Hepatocyte (in vitro differentiated cells): Measurements from ENCODE around the gene ZNF597. TPM values are rescaled to one million over a fixed set of nuclear protein-coding genes. Genes with fewer than 3 reads are reported as not detected.
A peak's percentile ranks its signal among the peaks of the same experiment; 100 is the strongest.

Experiments
- DNase-seq: peaks from one replicate; pipeline ENCODE4 v3.0.0-alpha.2; 2016; ENCODE audit warnings: low spot score
- H2AFZ ChIP-seq: fragments of 200-600 bp; sonication (generic); 2 replicates; pipeline ENCODE4 v1.6.0; 2016; ENCODE audit warnings: antibody characterized with exemption, mild to moderate bottlenecking
- H3K27ac ChIP-seq: fragments of 200-600 bp; sonication (generic); 2 replicates; pipeline ENCODE4 v1.5.1; 2016; ENCODE audit warnings: mild to moderate bottlenecking
- H3K27me3 ChIP-seq: fragments of 200-600 bp; sonication (generic); 2 replicates; pipeline ENCODE4 v1.6.1; 2016
- H3K36me3 ChIP-seq: fragments of 200-600 bp; sonication (generic); replicated peaks from 2 replicates; pipeline ENCODE4 v1.5.1; 2016; ENCODE audit warnings: low read depth; ENCODE audit not compliant: insufficient read depth
- H3K4me1 ChIP-seq: fragments of 200-600 bp; sonication (generic); 2 replicates; pipeline ENCODE4 v1.5.1; 2016; ENCODE audit warnings: mild to moderate bottlenecking, moderate library complexity; ENCODE audit not compliant: insufficient read depth
- H3K4me2 ChIP-seq: fragments of 200-600 bp; sonication (generic); 2 replicates; pipeline ENCODE4 v1.6.0; 2016
- H3K4me3 ChIP-seq: fragments of 200-600 bp; sonication (generic); 2 replicates; pipeline ENCODE4 v1.5.1; 2016; ENCODE audit warnings: mild to moderate bottlenecking
- H3K79me2 ChIP-seq: fragments of 200-600 bp; sonication (generic); 2 replicates; pipeline ENCODE4 v1.6.0; 2017; ENCODE audit warnings: mild to moderate bottlenecking
- H3K9me2 ChIP-seq: fragments of 200-600 bp; sonication (generic); replicated peaks from 2 replicates; pipeline ENCODE4 v1.6.0; 2017; ENCODE audit warnings: mild to moderate bottlenecking; ENCODE audit not compliant: insufficient read depth
- H3K9me3 ChIP-seq: fragments of 200-600 bp; sonication (generic); 2 replicates; pipeline ENCODE4 v1.5.1; 2016; ENCODE audit warnings: low read depth, mild to moderate bottlenecking
- H4K20me1 ChIP-seq: fragments of 200-600 bp; sonication (generic); 2 replicates; pipeline ENCODE4 v1.6.0; 2016; ENCODE audit warnings: mild to moderate bottlenecking; ENCODE audit not compliant: insufficient read depth, poor library complexity, severe bottlenecking
- EZH2 ChIP-seq: fragments of 200-600 bp; sonication (generic); IDR thresholded peaks from 2 replicates; pipeline ENCODE4 v1.6.1; 2016; ENCODE audit warnings: antibody characterized with exemption, mild to moderate bottlenecking, borderline replicate concordance
- EZH2phosphoT487 ChIP-seq: fragments of 200-600 bp; sonication (generic); IDR thresholded peaks from one replicate; pipeline ENCODE4 v1.6.1; 2018; ENCODE audit warnings: antibody characterized with exemption, mild to moderate bottlenecking, low read depth, moderate library complexity; ENCODE audit not compliant: unreplicated experiment, severe bottlenecking
- WGBS: methylation state at CpG from one replicate; pipeline ENCODE4 v1.1.6; 2016; ENCODE audit warnings: low lambda C conversion rate; ENCODE audit errors: missing lambda C conversion rate; 5-methylcytosine and 5-hydroxymethylcytosine counted together
- polyA plus RNA-seq: library from polyadenylated mRNA; unstranded; fragments of >200 nt; fragmentation: Nextera tagmentation; extraction: Ambion mirVana; gene quantifications from 2 replicates; pipeline ENCODE4 v1.2.1, GENCODE V29; 2016
- total RNA-seq: library from RNA; depleted of rRNA; stranded (reverse); fragments of >200 nt; gene quantifications from 2 replicates; pipeline ENCODE4 v1.2.3, GENCODE V29; 2014
- TF ChIP-seq, protein P1 (sequence below): fragments of 200-600 bp; sonication (generic); IDR thresholded peaks from 2 replicates; pipeline ENCODE4 v1.5.1; 2016; ENCODE audit warnings: antibody characterized with exemption, mild to moderate bottlenecking; ENCODE audit not compliant: poor library complexity

Gene ZNF597
- total and polyA plus RNA-seq, 2 experiments from 2014 or later, result 2.1 to 4.0 TPM

GRCh38 chr16:3454631-3455147, 11.4 kb upstream of the ZNF597 start:
- no peak overlapping the region for H3K4me3 ChIP-seq
- H3K4me2 ChIP-seq, result no peak overlapping the region
- no peaks in the 10 kb centered on the region for H3K9me2 ChIP-seq
- H3K9me3 ChIP-seq, result no peaks in the 10 kb centered on the region
- no peaks in the 10 kb centered on the region for H3K27me3 ChIP-seq
- peaks cover 5% of the 10 kb centered on the region for H3K4me1 ChIP-seq
- TF ChIP-seq EZH2, result no peak
- no peak for TF ChIP-seq EZH2phosphoT487
- TF ChIP-seq, protein P1, sequence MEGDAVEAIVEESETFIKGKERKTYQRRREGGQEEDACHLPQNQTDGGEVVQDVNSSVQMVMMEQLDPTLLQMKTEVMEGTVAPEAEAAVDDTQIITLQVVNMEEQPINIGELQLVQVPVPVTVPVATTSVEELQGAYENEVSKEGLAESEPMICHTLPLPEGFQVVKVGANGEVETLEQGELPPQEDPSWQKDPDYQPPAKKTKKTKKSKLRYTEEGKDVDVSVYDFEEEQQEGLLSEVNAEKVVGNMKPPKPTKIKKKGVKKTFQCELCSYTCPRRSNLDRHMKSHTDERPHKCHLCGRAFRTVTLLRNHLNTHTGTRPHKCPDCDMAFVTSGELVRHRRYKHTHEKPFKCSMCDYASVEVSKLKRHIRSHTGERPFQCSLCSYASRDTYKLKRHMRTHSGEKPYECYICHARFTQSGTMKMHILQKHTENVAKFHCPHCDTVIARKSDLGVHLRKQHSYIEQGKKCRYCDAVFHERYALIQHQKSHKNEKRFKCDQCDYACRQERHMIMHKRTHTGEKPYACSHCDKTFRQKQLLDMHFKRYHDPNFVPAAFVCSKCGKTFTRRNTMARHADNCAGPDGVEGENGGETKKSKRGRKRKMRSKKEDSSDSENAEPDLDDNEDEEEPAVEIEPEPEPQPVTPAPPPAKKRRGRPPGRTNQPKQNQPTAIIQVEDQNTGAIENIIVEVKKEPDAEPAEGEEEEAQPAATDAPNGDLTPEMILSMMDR, result no peak
- H2AFZ ChIP-seq, result no peak overlapping the region
- peaks cover 6% of the 10 kb centered on the region for H4K20me1 ChIP-seq
- no peaks in the 10 kb centered on the region for H3K36me3 ChIP-seq
- WGBS, result 94% methylated on average over 10 of the region's 10 CpGs
- no peak overlapping the region for H3K27ac ChIP-seq
- DNase-seq, result no peak
- H3K79me2 ChIP-seq, result peaks cover 18% of the 10 kb centered on the region

- H3K4me1 ChIP-seq, result peaks cover 5% of the 10 kb centered on the region
- no peak for DNase-seq
- H3K27me3 ChIP-seq, result no peaks in the 10 kb centered on the region
- 85% methylated on average over 5 of the region's 5 CpGs for WGBS
- no peaks in the 10 kb centered on the region for H3K9me3 ChIP-seq
- no peaks in the 10 kb centered on the region for H3K36me3 ChIP-seq
- peaks cover 13% of the 10 kb centered on the region for H3K79me2 ChIP-seq
- H3K9me2 ChIP-seq, result no peaks in the 10 kb centered on the region
- no peak overlapping the region for H3K4me3 ChIP-seq
- no peaks in the 10 kb centered on the region for H4K20me1 ChIP-seq
- no peak overlapping the region for H3K27ac ChIP-seq
- H3K4me2 ChIP-seq, result no peak overlapping the region
- TF ChIP-seq EZH2, result no peak
- TF ChIP-seq EZH2phosphoT487, result no peak
- TF ChIP-seq, protein P1, result no peak
- no peak overlapping the region for H2AFZ ChIP-seq
Measured at GRCh38 chr16:3454093-3454492, 10.8 kb upstream of the ZNF597 start.

GRCh38 chr16:3444032-3444388, 706 bp upstream of the ZNF597 start:
- H3K4me3 ChIP-seq, result peak overlapping the region; percentile 39
- DNase-seq, result peak; percentile 63
- H4K20me1 ChIP-seq, result no peaks in the 10 kb centered on the region
- H2AFZ ChIP-seq, result no peak overlapping the region
- H3K9me2 ChIP-seq, result no peaks in the 10 kb centered on the region
- H3K27ac ChIP-seq, result peak overlapping the region; percentile 92
- H3K4me2 ChIP-seq, result peak overlapping the region; percentile 77
- peaks cover 51% of the 10 kb centered on the region for H3K79me2 ChIP-seq
- H3K9me3 ChIP-seq, result peaks cover 7% of the 10 kb centered on the region
- H3K27me3 ChIP-seq, result no peaks in the 10 kb centered on the region
- H3K36me3 ChIP-seq, result peaks cover 4% of the 10 kb centered on the region
- 23% methylated on average over 10 of the region's 10 CpGs for WGBS
- TF ChIP-seq EZH2, result no peak
- TF ChIP-seq, protein P1, result no peak
- TF ChIP-seq EZH2phosphoT487, result no peak
- H3K4me1 ChIP-seq, result no peaks in the 10 kb centered on the region
